Umbilical cord (tissue), 2 donors: ENCODE results near the gene ZNF311. TPM values are rescaled to one million over a fixed set of nuclear protein-coding genes. Genes with fewer than 3 reads are reported as not detected.
A peak's percentile ranks its signal among the peaks of the same experiment; 100 is the strongest.
"Not testable (repeated sequence)": the region's sequence is repeated elsewhere in the genome, so short reads cannot be mapped to it uniquely, and the experiment has no call there.

Source experiments
- DNase-seq: peaks from one replicate; pipeline ENCODE4 v3.0.0-alpha.2; 2015; ENCODE audit warnings: low spot score
- total RNA-seq: library from RNA; depleted of rRNA; stranded (reverse); fragments of >200 nt; gene quantifications from one replicate; pipeline ENCODE4 v1.2.3, GENCODE V29; 2014; ENCODE audit warnings: low replicate concordance; ENCODE audit not compliant: insufficient read depth

ZNF311 gene
- total RNA-seq, 1 donor from 2014 or later, result 7.7 TPM

DNA sequence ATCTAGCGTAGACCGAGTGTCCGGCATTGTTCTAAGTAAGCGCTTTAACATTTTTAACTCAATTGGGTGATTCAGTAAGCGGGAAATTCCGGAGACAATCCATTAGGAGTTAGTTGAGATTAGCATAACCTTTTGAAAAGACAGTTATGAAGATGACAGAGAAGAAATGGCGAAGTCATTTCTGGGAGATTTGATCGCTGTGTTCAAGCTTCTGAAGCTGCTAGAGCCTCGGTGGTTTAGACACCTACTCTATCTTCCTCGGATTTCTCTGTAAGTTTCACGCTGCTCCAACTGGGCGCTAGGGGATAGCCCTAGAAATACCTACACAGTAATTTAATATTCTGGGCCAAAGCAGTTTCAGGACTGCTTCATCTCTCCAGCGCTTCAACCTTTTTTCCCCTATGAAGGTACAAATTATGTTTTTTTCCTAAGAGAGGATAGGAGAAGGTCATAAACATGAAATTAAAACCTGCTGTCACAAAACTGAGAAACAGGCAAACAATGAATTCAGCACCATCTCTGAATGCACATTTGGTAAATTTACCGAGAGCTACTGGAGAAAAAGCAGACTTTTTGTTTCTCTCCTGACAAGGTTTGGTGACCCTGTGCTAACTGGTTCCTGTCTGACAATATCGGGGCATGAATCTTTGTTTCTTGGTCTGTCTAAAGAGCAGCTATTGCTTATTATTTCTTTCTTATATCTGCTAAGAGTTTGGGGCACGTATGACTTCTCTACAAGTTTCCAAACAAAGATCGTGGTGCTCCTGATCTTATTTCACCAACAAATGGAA lies 22.4 kb downstream of the ZNF311 start:
- peak; percentile 82 for DNase-seq

DNA sequence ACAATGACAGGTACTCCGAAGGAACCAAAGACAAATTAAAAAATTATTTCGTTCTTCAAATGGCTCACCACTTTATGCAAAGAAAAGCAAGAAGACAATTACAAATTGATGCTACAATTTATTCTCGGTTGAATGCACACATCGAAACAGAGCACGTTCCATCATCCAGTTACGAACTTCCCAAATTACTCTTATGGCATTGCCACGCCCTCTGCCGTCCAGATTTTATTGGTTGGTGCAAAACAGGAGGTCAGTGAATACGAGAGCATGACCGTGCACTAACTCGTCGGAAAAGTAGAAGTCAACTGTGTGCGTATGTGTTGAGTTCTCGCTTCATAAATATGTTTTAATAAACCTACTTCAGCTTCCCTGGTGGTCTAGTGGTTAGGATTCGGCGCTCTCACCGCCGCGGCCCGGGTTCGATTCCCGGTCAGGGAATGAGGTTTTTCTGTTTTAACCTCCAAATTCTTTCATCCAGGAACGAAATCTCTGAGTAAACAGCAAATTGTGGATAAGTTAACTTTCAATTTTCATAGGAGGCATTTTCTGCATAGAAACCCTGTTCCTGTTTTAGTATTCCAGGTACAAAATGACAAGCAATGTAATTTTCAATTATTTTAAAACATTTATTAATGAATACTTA lies 23.2 kb downstream of the ZNF311 start:
- peak; percentile 97 for DNase-seq

- peak; percentile 88 for DNase-seq
These were observed 23.7 kb downstream of the ZNF311 start for GRCh38 chr6:28981431-28981832.

GRCh38 chr6:28980852-28981430 lies 24.2 kb downstream of the ZNF311 start:
- DNase-seq, result peak; percentile 86

- DNase-seq, result peak; percentile 35
These were observed 24.8 kb downstream of the ZNF311 start for GRCh38 chr6:28980137-28980851.

DNA sequence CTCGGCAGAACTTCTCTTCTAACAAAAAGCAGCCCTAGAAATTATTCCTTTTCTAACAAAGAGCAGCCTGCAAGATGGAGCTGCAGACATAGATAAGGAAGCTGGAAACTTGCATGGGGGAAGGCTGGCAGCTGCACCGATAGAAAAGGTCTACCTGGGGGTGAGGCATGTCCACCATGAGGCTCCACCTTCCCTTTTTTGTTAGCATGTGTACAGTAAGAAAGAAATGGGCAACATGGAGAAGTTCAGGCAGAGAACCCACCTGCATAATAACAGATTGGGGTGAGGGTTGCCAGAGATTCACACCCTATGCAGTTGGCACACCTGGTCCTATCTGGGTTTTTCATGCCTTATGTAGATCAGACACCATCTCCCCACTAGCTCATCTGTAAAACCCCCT lies 25.4 kb downstream of the ZNF311 start:
- DNase-seq, result no peak

DNA sequence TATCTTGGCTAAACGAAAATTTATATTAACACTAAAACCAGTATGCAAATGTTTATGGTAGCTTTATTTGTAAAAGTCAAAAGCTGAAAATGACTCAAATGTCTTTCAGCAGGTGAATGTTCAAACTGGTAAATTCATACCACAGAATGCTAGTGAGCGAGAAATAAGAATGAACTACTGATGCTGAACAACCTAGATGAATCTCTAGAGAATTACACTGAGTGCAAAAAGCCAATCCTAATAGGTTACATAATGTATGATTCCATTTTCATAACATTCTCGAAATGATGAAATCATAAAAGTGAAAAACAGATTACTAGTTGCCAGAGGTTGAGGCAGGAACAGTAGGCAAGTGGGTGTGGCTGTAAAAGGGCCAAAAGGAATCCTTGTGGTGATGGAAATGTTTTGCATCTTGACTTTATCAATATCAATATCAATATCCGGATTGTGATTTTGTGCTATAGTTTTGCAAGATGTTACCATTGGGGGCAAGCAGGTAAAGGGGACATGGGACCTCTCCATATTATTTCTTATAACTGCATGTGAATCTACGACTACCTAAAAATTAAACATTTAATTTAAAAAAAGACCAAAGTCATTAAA lies 26.1 kb downstream of the ZNF311 start:
- no peak for DNase-seq

GRCh38 chr6:28978133-28978491 lies 27.0 kb downstream of the ZNF311 start:
- DNase-seq, result no peak

DNA sequence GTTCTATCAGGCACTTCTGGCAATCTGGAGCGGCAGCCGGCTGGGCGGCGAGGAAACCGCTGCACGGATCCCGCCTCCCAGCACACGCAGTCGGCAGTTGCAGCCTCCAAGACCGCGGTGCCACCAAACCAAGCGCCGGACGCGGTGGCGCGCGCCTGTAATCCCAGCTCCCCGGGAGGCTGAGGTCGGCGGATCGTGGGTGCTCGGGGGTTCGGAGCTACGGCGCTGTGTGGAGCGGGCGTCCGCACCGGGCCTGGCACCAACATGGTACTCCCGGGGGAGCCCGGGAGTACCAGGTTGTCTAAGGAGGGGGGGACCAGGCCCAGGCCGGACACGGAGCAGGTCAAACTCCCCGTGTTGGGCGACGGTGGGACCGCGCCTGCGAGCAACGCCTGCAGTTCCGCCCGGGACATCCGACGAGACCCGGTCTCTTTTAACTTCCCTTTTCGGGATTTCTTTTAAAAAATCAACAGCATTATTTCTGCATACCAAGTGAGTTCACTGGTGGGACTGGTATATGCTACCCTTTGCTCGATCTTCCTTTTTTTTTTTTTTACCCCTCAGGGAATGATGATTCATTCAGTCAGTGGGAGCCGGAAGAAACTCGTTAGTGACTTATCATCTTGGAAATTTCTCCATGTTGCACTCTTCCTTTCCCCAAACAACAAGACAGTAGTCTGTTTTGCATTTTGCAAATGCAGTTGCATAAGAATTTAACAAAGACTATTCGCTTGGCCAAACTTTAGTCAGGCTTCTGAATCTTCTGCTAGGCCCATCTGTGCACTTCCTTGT lies 27.6 kb downstream of the ZNF311 start:
- no peak for DNase-seq

DNA sequence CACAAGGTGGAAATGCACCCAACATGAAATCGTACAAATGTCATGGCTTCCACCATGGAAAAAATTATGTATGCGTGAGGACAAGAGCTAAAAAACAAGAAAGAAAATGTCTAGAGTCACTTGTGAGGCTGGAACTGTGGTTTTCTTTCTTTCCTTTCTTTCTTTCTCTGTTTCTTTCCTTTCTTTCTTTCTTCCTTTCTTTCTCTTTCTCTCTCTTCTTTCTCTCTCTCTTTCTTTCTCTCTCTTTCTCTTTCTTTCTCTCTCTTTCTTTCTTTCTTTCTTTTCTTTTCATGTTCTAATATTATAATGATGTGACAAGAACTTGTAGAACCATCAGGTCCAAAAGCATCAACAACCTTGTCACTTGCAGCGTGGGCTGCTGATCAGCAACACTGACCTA lies 28.4 kb downstream of the ZNF311 start:
- DNase-seq, result no peak

DNA sequence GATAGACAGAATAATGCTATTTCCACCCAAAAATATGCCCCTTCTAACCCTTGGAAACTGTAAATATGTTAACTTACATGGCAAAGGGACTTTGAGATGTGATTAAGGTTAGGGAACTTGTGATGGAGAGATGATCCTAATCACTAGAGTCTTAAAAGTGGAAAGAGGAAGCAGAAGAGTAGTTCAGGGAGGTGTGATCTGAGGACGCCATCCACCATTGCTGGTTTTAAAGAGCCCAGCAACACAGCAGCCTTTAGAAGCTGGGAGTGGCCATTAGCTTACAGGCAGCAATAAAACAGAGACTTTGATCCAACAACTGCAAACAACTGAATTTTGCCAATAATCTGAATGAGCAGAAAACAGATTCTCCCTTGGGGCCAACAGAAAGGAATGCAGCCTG lies 30.6 kb downstream of the ZNF311 start:
- no peak for DNase-seq

DNA sequence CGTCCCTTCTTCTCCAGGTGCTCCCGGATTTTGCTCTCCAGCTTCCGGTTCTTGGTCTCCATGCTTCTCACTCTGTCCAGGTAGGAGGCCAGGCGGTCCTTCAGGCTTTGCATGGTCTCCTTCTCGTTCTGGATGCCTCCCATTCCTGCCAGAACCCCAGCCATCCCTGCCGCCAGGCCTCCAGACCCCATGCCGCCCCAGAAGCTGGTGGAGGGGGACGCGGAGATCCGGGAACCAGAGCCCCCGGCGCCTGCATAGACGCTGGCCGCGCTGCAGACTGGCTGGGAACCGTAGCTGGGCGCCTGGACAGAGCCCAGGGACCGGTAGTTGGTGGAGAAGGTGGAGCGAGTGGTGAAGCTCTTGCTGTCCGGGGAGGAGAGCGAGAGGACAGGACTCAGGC lies 35.1 kb downstream of the ZNF311 start:
- DNase-seq, result not testable (repeated sequence)

DNA sequence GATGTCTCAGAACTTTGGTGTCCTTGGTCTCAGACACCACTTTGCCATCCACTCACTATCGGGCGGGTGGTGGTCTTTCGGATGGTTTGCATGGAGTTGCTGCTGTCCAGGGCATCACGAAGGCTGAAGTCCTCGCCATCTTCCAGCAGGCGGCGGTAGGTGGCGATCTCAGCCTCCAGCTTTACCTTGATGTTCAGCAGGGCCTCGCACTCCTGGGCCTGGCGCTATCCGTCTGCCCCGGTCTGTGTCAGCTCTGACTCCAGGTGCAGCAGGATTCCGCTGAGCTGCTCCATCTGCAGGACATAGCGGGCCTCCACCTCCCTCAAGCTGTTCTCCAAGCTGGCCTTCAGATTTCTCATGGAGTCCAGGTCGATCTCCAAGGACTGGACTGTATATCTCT lies 36.0 kb downstream of the ZNF311 start:
- no peak for DNase-seq

GRCh38 chr6:28968476-28968875 lies 36.6 kb downstream of the ZNF311 start:
- DNase-seq, result no peak

- no peak for DNase-seq
These were observed 39.4 kb downstream of the ZNF311 start for GRCh38 chr6:28965706-28966105.

- no peak for DNase-seq
These were observed 44.1 kb downstream of the ZNF311 start for GRCh38 chr6:28960846-28961500.

DNA sequence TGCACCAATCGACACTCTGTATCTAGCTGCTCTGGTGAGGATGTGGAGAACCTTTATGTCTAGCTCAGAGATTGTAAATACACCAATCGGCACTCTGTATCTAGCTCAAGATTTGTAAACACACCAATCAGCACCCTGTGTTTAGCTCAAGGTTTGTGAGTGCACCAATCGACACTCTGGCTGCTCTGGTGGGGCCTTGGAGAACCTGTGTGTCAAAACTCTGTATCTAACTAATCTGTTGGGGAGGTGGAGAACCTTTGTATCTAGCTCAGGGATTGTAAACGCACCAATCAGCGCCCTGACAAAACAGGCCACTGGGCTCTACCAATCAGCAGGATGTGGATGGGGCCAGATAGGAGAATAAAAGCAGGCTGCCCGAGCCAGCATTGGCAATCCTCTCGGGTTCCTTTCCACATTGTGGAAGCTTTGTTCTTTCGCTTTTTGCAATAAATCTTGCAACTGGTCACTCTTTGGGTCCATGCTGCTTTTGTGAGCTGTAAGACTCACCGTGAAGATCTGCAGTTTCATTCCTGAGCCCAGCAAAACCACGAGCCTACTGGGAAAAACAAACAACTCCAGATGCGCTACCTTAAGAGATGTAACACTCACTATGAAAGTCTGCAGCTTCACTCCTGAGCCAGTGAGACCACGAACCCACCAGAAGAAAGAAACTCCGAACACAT lies 46.4 kb downstream of the ZNF311 start:
- not testable (repeated sequence) for DNase-seq

DNA sequence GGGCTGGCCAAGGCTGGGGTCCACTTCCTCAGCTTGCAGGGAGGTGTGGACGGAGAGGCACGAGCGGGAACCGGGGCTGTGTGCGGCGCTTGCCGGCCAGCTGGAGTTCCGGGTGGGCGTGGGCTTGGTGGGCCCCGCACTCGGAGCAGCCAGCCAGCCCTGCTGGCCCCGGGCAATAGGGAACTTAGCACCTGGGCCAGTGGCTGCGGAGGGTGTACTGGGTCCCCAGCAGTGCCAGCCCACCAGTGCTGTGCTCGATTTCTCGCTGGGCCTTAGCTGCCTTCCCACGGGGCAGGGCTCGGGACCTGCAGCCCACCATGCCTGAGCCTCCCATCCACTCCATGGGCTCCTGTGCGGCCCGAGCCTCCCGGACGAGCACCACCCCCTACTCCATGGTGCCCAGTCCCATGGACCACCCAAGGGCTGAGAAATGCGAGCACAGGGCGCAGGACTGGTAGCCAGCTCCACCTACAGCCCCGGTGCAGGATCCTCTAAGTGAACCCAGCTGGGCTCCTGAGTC lies 47.3 kb downstream of the ZNF311 start:
- not testable (repeated sequence) for DNase-seq

- no peak for DNase-seq
These were observed 48.8 kb downstream of the ZNF311 start for GRCh38 chr6:28956331-28956730.
